GM12878 (cell line): Measurements from ENCODE around the gene XRCC4. TPM values are rescaled to one million over a fixed set of nuclear protein-coding genes. Genes with fewer than 3 reads are reported as not detected.

Experiments
- ATAC-seq: fragments of 200-7000 bp; cut with Tn5 transposase; 3 replicates; pipeline ENCODE4 v1.9.1; 2020; ENCODE audit warnings: mild to moderate bottlenecking, moderate library complexity
- BruUV-seq: library from RNA; stranded (reverse); fragments of 400-500 nt; replicated peaks from 2 replicates; lab custom pipeline; 2021; lab: Mats Ljungman, UMichigan
- CTCF ChIA-PET: fragments of 300-600 bp; sonication (Branson Sonifier 250); formaldehyde crosslinking; extraction: SDS; loops from one replicate; lab custom pipeline; 2021; ENCODE audit warnings: inconsistent platforms; lab: Yijun Ruan, JAX
- POLR2A ChIA-PET: fragments of 350-600 bp; formaldehyde crosslinking; extraction: SDS; loops from one replicate; lab custom pipeline; 2021; ENCODE audit warnings: inconsistent platforms; lab: Charles Lee
- RAD21 ChIA-PET: fragments of 300-600 bp; sonication (Branson Sonifier 250); formaldehyde crosslinking; loops from one replicate; lab custom pipeline; 2023; ENCODE audit warnings: antibody characterized with exemption; ENCODE audit not compliant: unreplicated experiment; lab: Charles Lee
- SMC1A ChIA-PET: fragments of 300-600 bp; sonication (Branson Sonifier 250); formaldehyde crosslinking; loops from one replicate; lab custom pipeline; 2023; ENCODE audit not compliant: unreplicated experiment, uncharacterized antibody; lab: Charles Lee
- DNase-seq: peaks from one replicate; pipeline ENCODE4 v3.0.0-alpha.2; 2011; ENCODE audit warnings: low read depth, low spot score
- FAIRE-seq: peaks from 3 replicates; lab custom pipeline; 2011; peaks lifted over from hg19 to GRCh38; lab: Jason Lieb, UNC
- H2AFZ ChIP-seq: 2 replicates; pipeline ENCODE4 v1.6.0; 2011; ENCODE audit warnings: low read depth, low read length, control low read depth; ENCODE audit not compliant: control insufficient read depth
- H3K27ac ChIP-seq: 2 replicates; pipeline ENCODE4 v1.5.1; 2011; ENCODE audit warnings: control low read depth; ENCODE audit not compliant: control insufficient read depth, insufficient read depth
- H3K27me3 ChIP-seq, 2 experiments: replicated peaks in 1 of 2; 2 replicates each; pipeline versions ENCODE4 v1.6.0 to v1.6.1; 2011; ENCODE audit warnings: low read length in 1 of 2; ENCODE audit not compliant: control insufficient read depth in 2 of 2, insufficient read depth in 2 of 2
- H3K36me3 ChIP-seq, 2 experiments: 2 replicates each; pipeline ENCODE4 v1.5.1; 2011; ENCODE audit warnings: low read length in 1 of 2; ENCODE audit not compliant: control insufficient read depth in 2 of 2, insufficient read depth in 2 of 2
- H3K4me1 ChIP-seq: 2 replicates; pipeline ENCODE4 v1.6.1; 2011; ENCODE audit warnings: mild to moderate bottlenecking, low read length, moderate library complexity, mixed read lengths; ENCODE audit not compliant: control insufficient read depth, insufficient read depth
- H3K4me2 ChIP-seq: 2 replicates; pipeline ENCODE4 v1.6.0; 2011; ENCODE audit warnings: control low read depth; ENCODE audit not compliant: control insufficient read depth, insufficient read depth
- H3K4me3 ChIP-seq: fragments of 200-600 bp; sonication (generic); 2 replicates; pipeline ENCODE4 v1.5.1; 2016
- H3K79me2 ChIP-seq: 2 replicates; pipeline ENCODE4 v1.6.0; 2011; ENCODE audit warnings: low read length; ENCODE audit not compliant: control insufficient read depth, insufficient read depth
- H3K9ac ChIP-seq: 2 replicates; pipeline ENCODE4 v1.8.0; 2011; ENCODE audit warnings: low read length, control low read depth, mixed read lengths; ENCODE audit not compliant: control insufficient read depth, insufficient read depth
- H3K9me3 ChIP-seq: replicated peaks from 3 replicates; pipeline ENCODE4 v1.5.1; 2011; ENCODE audit warnings: mild to moderate bottlenecking, low read length; ENCODE audit not compliant: control insufficient read depth, insufficient read depth
- H4K20me1 ChIP-seq: 2 replicates; pipeline ENCODE4 v1.6.0; 2011; ENCODE audit not compliant: control insufficient read depth, insufficient read depth
- ATF7 ChIP-seq: fragments of 450-650 bp; IDR thresholded peaks from 2 replicates; pipeline ENCODE4 v1.6.1; 2016; ENCODE audit warnings: low read depth, mild to moderate bottlenecking
- BHLHE40 ChIP-seq, 2 experiments: fragments of 450-650 bp in 1 of 2; IDR thresholded peaks; 2 replicates each; pipeline ENCODE4 v1.6.1; 2011 to 2017; ENCODE audit warnings: low read depth in 2 of 2, borderline replicate concordance in 1 of 2, improper control_type of control experiment in 1 of 2, low read length in 1 of 2, mild to moderate bottlenecking in 1 of 2
- BMI1 ChIP-seq: fragments of 450-650 bp; IDR thresholded peaks from 2 replicates; pipeline ENCODE4 v1.6.1; 2016; ENCODE audit warnings: mild to moderate bottlenecking, moderate library complexity, borderline replicate concordance
- CEBPB ChIP-seq, 2 experiments: fragments of 150-350 bp in 1 of 2; IDR thresholded peaks; 2 replicates each; pipeline ENCODE4 v1.6.1; 2012 to 2014; ENCODE audit warnings: low read depth in 2 of 2, low read length in 2 of 2, borderline replicate concordance in 1 of 2, inconsistent platforms in 1 of 2
- CHD2 ChIP-seq: IDR thresholded peaks from 2 replicates; pipeline ENCODE4 v1.6.1; 2011; ENCODE audit warnings: low read depth, low read length, improper control_type of control experiment, borderline replicate concordance
- CTCF ChIP-seq, 3 experiments: IDR thresholded peaks in 2 of 3; conservative IDR thresholded peaks in 1 of 3; 2 replicates each; pipeline ENCODE4 v1.5.1; 2011; ENCODE audit warnings: low read depth in 3 of 3, low read length in 3 of 3, mild to moderate bottlenecking in 3 of 3, control low read depth in 2 of 3, moderate library complexity in 2 of 3, inconsistent platforms in 1 of 3, mixed read lengths in 1 of 3; ENCODE audit not compliant: control insufficient read depth in 2 of 3, insufficient read depth in 1 of 3; ENCODE audit errors: extremely low read depth in 1 of 3
- DPF2 ChIP-seq: fragments of 450-650 bp; IDR thresholded peaks from 2 replicates; pipeline ENCODE4 v1.6.1; 2017; ENCODE audit warnings: mild to moderate bottlenecking
- HDAC6 ChIP-seq: fragments of 200-600 bp; sonication (generic); IDR thresholded peaks from one replicate; pipeline ENCODE4 v1.8.0; 2017; ENCODE audit warnings: antibody characterized with exemption; ENCODE audit not compliant: unreplicated experiment
- IKZF1 ChIP-seq: fragments of 450-650 bp; conservative IDR thresholded peaks from 2 replicates; pipeline ENCODE4 v1.6.1; 2017; ENCODE audit warnings: antibody characterized with exemption, mild to moderate bottlenecking
- IKZF2 ChIP-seq, 2 experiments: fragments of 450-650 bp; IDR thresholded peaks; 2 replicates each; pipeline ENCODE4 v1.6.1; 2017; ENCODE audit warnings: mild to moderate bottlenecking in 2 of 2, moderate library complexity in 2 of 2
- IRF5 ChIP-seq: fragments of 450-650 bp; IDR thresholded peaks from 2 replicates; pipeline ENCODE4 v1.6.1; 2017; ENCODE audit warnings: borderline replicate concordance
- LARP7 ChIP-seq: fragments of 450-650 bp; IDR thresholded peaks from 2 replicates; pipeline ENCODE4 v1.6.1; 2017; ENCODE audit warnings: mild to moderate bottlenecking
- MAX ChIP-seq: IDR thresholded peaks from 2 replicates; pipeline ENCODE4 v1.6.1; 2012; ENCODE audit warnings: low read depth, low read length, improper control_type of control experiment
- MLLT1 ChIP-seq: fragments of 450-650 bp; IDR thresholded peaks from 2 replicates; pipeline ENCODE4 v1.6.1; 2016; ENCODE audit warnings: mild to moderate bottlenecking
- MTA2 ChIP-seq: fragments of 450-650 bp; IDR thresholded peaks from 2 replicates; pipeline ENCODE4 v1.6.1; 2016; ENCODE audit warnings: low read depth, mild to moderate bottlenecking, moderate library complexity
- NFIC ChIP-seq: IDR thresholded peaks from 2 replicates; pipeline ENCODE4 v1.6.1; 2012; ENCODE audit warnings: low read depth, mild to moderate bottlenecking, inconsistent platforms, low read length, moderate library complexity
- POLR2A ChIP-seq: IDR thresholded peaks from 2 replicates; pipeline ENCODE4 v1.6.1; 2011; ENCODE audit warnings: low read depth, mild to moderate bottlenecking, low read length
- SPI1 ChIP-seq: IDR thresholded peaks from 2 replicates; pipeline ENCODE4 v1.6.1; 2011; ENCODE audit warnings: low read depth, mild to moderate bottlenecking, low read length, moderate library complexity, borderline replicate concordance; ENCODE audit not compliant: insufficient read depth
- SRF ChIP-seq, 2 experiments: IDR thresholded peaks; 2 replicates each; pipeline ENCODE4 v1.6.1; 2011; ENCODE audit warnings: low read depth in 2 of 2, low read length in 2 of 2, mild to moderate bottlenecking in 1 of 2, moderate library complexity in 1 of 2
- TBL1XR1 ChIP-seq: IDR thresholded peaks from 2 replicates; pipeline ENCODE4 v1.6.1; 2012; ENCODE audit warnings: low read depth, low read length, improper control_type of control experiment
- WGBS: methylation state at CpG from one replicate; pipeline ENCODE4 v1.1.6; 2016; ENCODE audit warnings: low lambda C conversion rate; ENCODE audit not compliant: insufficient replicate concordance, insufficient coverage; ENCODE audit errors: missing lambda C conversion rate; 5-methylcytosine and 5-hydroxymethylcytosine counted together
- in situ Hi-C: fragments of 300-500 bp; cut with MboI; formaldehyde crosslinking; loops from 9 replicates; pipeline ENCODE4 v1.14.3; 2018; ENCODE audit warnings: mixed read lengths
- intact Hi-C: fragments of 100-400 bp; cut with micrococcal nuclease; formaldehyde crosslinking; loops from one replicate; pipeline ENCODE4 v1.14.2; 2022; ENCODE audit not compliant: unreplicated experiment
- polyA plus RNA-seq, 11 experiments: library from polyadenylated mRNA; depleted of rRNA in 4 of 11; unstranded in 6 of 11; stranded (reverse) in 5 of 11; fragments of >200 nt; fragmentation: Nextera tagmentation in 4 of 11; fragmentation: Illumina TruSeq in 1 of 11; extraction: Ambion mirVana in 4 of 11; extraction: Trizol in 1 of 11; gene quantifications; 1 replicate in 1 of 11; 2 replicates in 10 of 11; pipeline versions ENCODE4 v1.2.1 to v1.2.3, GENCODE V29; 2011 to 2016; ENCODE audit warnings: inconsistent platforms in 2 of 11, missing spikeins in 2 of 11, low read depth in 1 of 11
- total RNA-seq, 4 experiments: library from RNA; depleted of rRNA in 3 of 4; stranded (reverse); fragments of >200 nt in 3 of 4; fragmentation: Illumina TruSeq in 1 of 4; extraction: Trizol in 1 of 4; gene quantifications; 2 replicates each; pipeline versions ENCODE4 v1.2.1 to v1.2.3, GENCODE V29; 2013 to 2021

The XRCC4 gene
- total and polyA plus RNA-seq, 10 of the 15 experiments (the other 5 are each of a cell fraction or from before 2014, with no cell fraction given): 12.1 to 53.6 (median 25.8) TPM

- in situ Hi-C loops (no loop called here), intact Hi-C loops (no loop called here)
- no peak overlapping the region for H3K27ac ChIP-seq
- no peaks in the 10 kb centered on the region; the same call in 1 of the 2 replicates for H3K79me2 ChIP-seq
- peak; percentile 85 for ATAC-seq
- peaks cover 4% of the 10 kb centered on the region for H3K9me3 ChIP-seq
- RAD21 ChIA-PET: no interaction called here
- SMC1A ChIA-PET: no interaction called here
- FAIRE-seq: no peak
- TF ChIP-seq BMI1 (peak; percentile 33; the same call in 1 of the 2 replicates), IKZF2 (IDR thresholded peaks at IDR 0.05) (peak in 1 of 2 experiments; percentile 21; a peak in 1 of 4 replicates), MAX (no peak), IRF5 (no peak), CHD2 (no peak), IKZF1 (peak; percentile 32; the same call in 1 of the 2 replicates), DPF2 (no peak), CTCF (IDR thresholded peaks at IDR 0.05 in 2 of 3, conservative IDR thresholded peaks at IDR 0.05 in 1 of 3; ENCODE audit: control insufficient read depth in 2 of 3, extremely low read depth in 1 of 3, insufficient read depth in 1 of 3, low read depth in 3 of 3, low read length in 3 of 3) (no peak), POLR2A (no peak), ATF7 (peak; percentile 62; the same call in 1 of the 2 replicates), MLLT1 (no peak), LARP7 (no peak), SRF (IDR thresholded peaks at IDR 0.05; ENCODE audit: low read depth in 2 of 2, low read length in 2 of 2) (no peak), TBL1XR1 (no peak), SPI1 (peak; percentile 47), HDAC6 (no peak), MTA2 (peak; percentile 78), NFIC (no peak), BHLHE40 (IDR thresholded peaks at IDR 0.05; ENCODE audit: borderline replicate concordance in 1 of 2, low read depth in 2 of 2, low read length in 1 of 2) (peak; percentile 78), CEBPB (IDR thresholded peaks at IDR 0.05; ENCODE audit: borderline replicate concordance in 1 of 2, low read depth in 2 of 2, low read length in 2 of 2) (no peak)
- no peak overlapping the region for H3K9ac ChIP-seq
- no peaks in the 10 kb centered on the region for H4K20me1 ChIP-seq
- H3K27me3 ChIP-seq: no peaks in the 10 kb centered on the region
- 0 out of 2 replicates have a peak, but pooled peaks cover 6% of the 10 kb centered on the region for H3K4me1 ChIP-seq
- no peak overlapping the region for H3K4me2 ChIP-seq
- WGBS: 79% methylated on average over 2 of the region's 2 CpGs
- CTCF ChIA-PET: no interaction called here
- H3K4me3 ChIP-seq: no peak overlapping the region
- no peak for DNase-seq
- no TSS peak for BruUV-seq
- no peak overlapping the region for H2AFZ ChIP-seq
- no peaks in the 10 kb centered on the region for H3K36me3 ChIP-seq
- POLR2A ChIA-PET: no interaction called here
Observed at GRCh38 chr5:83097689-83098231, 20.4 kb downstream of the XRCC4 start.
